H9 (cell line): ENCODE results near the gene APBA2. TPM values are rescaled to one million over a fixed set of nuclear protein-coding genes. Genes with fewer than 3 reads are reported as not detected.

Experiments used
- DNase-seq: peaks from one replicate; pipeline ENCODE4 v3.0.0-alpha.2; 2017
- H2AFZ ChIP-seq: one replicate; pipeline ENCODE4 v1.6.1; 2013; ENCODE audit warnings: mild to moderate bottlenecking, low read length, control low read depth, moderate library complexity
- H2AK5ac ChIP-seq: 2 replicates; pipeline ENCODE4 v1.6.1; 2013; ENCODE audit warnings: low read length, control low read depth, mixed read lengths; ENCODE audit not compliant: insufficient read length
- H2BK120ac ChIP-seq: one replicate; pipeline ENCODE4 v1.6.1; 2013; ENCODE audit warnings: low read depth, mild to moderate bottlenecking, low read length, control low read depth, inconsistent platforms; ENCODE audit not compliant: poor library complexity, severe bottlenecking
- H2BK12ac ChIP-seq: 2 replicates; pipeline ENCODE4 v1.6.1; 2013; ENCODE audit warnings: low read length, control low read depth, mixed read lengths, low read depth; ENCODE audit not compliant: insufficient read length
- H2BK15ac ChIP-seq: 2 replicates; pipeline ENCODE4 v1.6.1; 2013; ENCODE audit warnings: low read depth, low read length, control low read depth
- H2BK20ac ChIP-seq: one replicate; pipeline ENCODE4 v1.6.1; 2013; ENCODE audit warnings: low read depth, mild to moderate bottlenecking, low read length, control low read depth, inconsistent platforms; ENCODE audit not compliant: poor library complexity, severe bottlenecking
- H2BK5ac ChIP-seq: 2 replicates; pipeline ENCODE4 v1.6.1; 2013; ENCODE audit warnings: low read length, control low read depth, mixed read lengths; ENCODE audit not compliant: insufficient read length
- H3K14ac ChIP-seq: 2 replicates; pipeline ENCODE4 v1.6.1; 2013; ENCODE audit warnings: low read length, control low read depth; ENCODE audit not compliant: insufficient read depth
- H3K18ac ChIP-seq: 2 replicates; pipeline ENCODE4 v1.6.1; 2013; ENCODE audit warnings: low read depth, mild to moderate bottlenecking, mixed read lengths, low read length, control low read depth; ENCODE audit not compliant: insufficient read length
- H3K23ac ChIP-seq: 2 replicates; pipeline ENCODE4 v1.6.1; 2013; ENCODE audit warnings: low read length, control low read depth, mixed read lengths, low read depth; ENCODE audit not compliant: insufficient read length
- H3K23me2 ChIP-seq: 2 replicates; pipeline ENCODE4 v1.6.1; 2013; ENCODE audit warnings: low read depth, mild to moderate bottlenecking, mixed read lengths, low read length, control low read depth; ENCODE audit not compliant: insufficient read length, poor library complexity, severe bottlenecking
- H3K27ac ChIP-seq: 2 replicates; pipeline ENCODE4 v1.5.1; 2013; ENCODE audit warnings: low read length, control low read depth, mixed read lengths, low read depth; ENCODE audit not compliant: insufficient read length
- H3K27me3 ChIP-seq: 2 replicates; pipeline ENCODE4 v1.6.1; 2013; ENCODE audit warnings: low read length, control low read depth, inconsistent platforms; ENCODE audit not compliant: insufficient read depth
- H3K4ac ChIP-seq: 2 replicates; pipeline ENCODE4 v1.6.1; 2013; ENCODE audit warnings: low read depth, mild to moderate bottlenecking, control low read depth, inconsistent platforms, low read length, moderate library complexity
- H3K4me1 ChIP-seq: 2 replicates; pipeline ENCODE4 v1.6.1; 2013; ENCODE audit warnings: low read length, control low read depth, inconsistent platforms; ENCODE audit not compliant: insufficient read depth
- H3K4me2 ChIP-seq: 2 replicates; pipeline ENCODE4 v1.6.1; 2013; ENCODE audit warnings: low read length, control low read depth, mixed read lengths; ENCODE audit not compliant: insufficient read length, insufficient read depth
- H3K56ac ChIP-seq: 2 replicates; pipeline ENCODE4 v1.6.1; 2013; ENCODE audit warnings: low read depth, mild to moderate bottlenecking, mixed read lengths, low read length, control low read depth; ENCODE audit not compliant: insufficient read length
- H3K79me1 ChIP-seq: 2 replicates; pipeline ENCODE4 v1.6.1; 2013; ENCODE audit warnings: low read depth, mild to moderate bottlenecking, moderate library complexity, low read length, control low read depth, inconsistent platforms; ENCODE audit not compliant: insufficient read depth, poor library complexity, severe bottlenecking
- H3K79me2 ChIP-seq: 2 replicates; pipeline ENCODE4 v1.6.1; 2013; ENCODE audit warnings: low read length, control low read depth, inconsistent platforms; ENCODE audit not compliant: insufficient read depth
- H3K9ac ChIP-seq: 2 replicates; pipeline ENCODE4 v1.6.1; 2013; ENCODE audit warnings: low read length, control low read depth, mixed read lengths; ENCODE audit not compliant: insufficient read length; ENCODE audit errors: extremely low read depth
- H3K9me3 ChIP-seq: one replicate; pipeline ENCODE4 v1.6.1; 2013; ENCODE audit warnings: low read depth, low read length, inconsistent platforms; ENCODE audit not compliant: control insufficient read depth
- H3T11ph ChIP-seq: one replicate; pipeline ENCODE4 v1.6.1; 2013; ENCODE audit warnings: mild to moderate bottlenecking, low read length, control low read depth, inconsistent platforms
- H4K20me1 ChIP-seq: one replicate; pipeline ENCODE4 v1.6.1; 2013; ENCODE audit not compliant: control insufficient read depth, insufficient read length, insufficient read depth
- H4K5ac ChIP-seq: 2 replicates; pipeline ENCODE4 v1.6.1; 2013; ENCODE audit warnings: low read depth, mild to moderate bottlenecking, mixed read lengths, low read length, control low read depth; ENCODE audit not compliant: insufficient read length
- H4K8ac ChIP-seq: replicated peaks from 2 replicates; pipeline ENCODE4 v1.6.1; 2013; ENCODE audit warnings: low read length, control low read depth, mixed read lengths, low read depth; ENCODE audit not compliant: insufficient read length
- H4K91ac ChIP-seq: 2 replicates; pipeline ENCODE4 v1.6.1; 2013; ENCODE audit warnings: low read depth, mild to moderate bottlenecking, moderate library complexity, mixed read lengths, low read length, control low read depth; ENCODE audit not compliant: insufficient read length
- H3K27ac Mint-ChIP-seq, 3 experiments: 2 replicates in 2 of 3; 3 replicates in 1 of 3; pipeline ENCODE4 v1.8.0; 2020 to 2021; ENCODE audit warnings: mixed read lengths in 3 of 3, mild to moderate bottlenecking in 1 of 3, moderate library complexity in 1 of 3
- H3K27me3 Mint-ChIP-seq: 2 replicates; pipeline ENCODE4 v1.8.0; 2021; ENCODE audit warnings: low read depth, mild to moderate bottlenecking, moderate library complexity, mixed read lengths
- H3K36me3 Mint-ChIP-seq, 3 experiments: 2 replicates in 2 of 3; 3 replicates in 1 of 3; pipeline ENCODE4 v1.8.0; 2020 to 2021; ENCODE audit warnings: low read depth in 3 of 3, mixed read lengths in 3 of 3; ENCODE audit not compliant: insufficient read depth in 1 of 3
- H3K4me1 Mint-ChIP-seq, 2 experiments: 2 replicates each; pipeline ENCODE4 v1.8.0; 2020; ENCODE audit warnings: mixed read lengths in 2 of 2
- H3K4me3 Mint-ChIP-seq, 2 experiments: 2 replicates in 1 of 2; 3 replicates in 1 of 2; pipeline ENCODE4 v1.8.0; 2020 to 2021; ENCODE audit warnings: mild to moderate bottlenecking in 2 of 2, mixed read lengths in 2 of 2, moderate library complexity in 1 of 2
- H3K9me3 Mint-ChIP-seq, 2 experiments: 2 replicates in 1 of 2; 3 replicates in 1 of 2; pipeline ENCODE4 v1.8.0; 2020; ENCODE audit warnings: mild to moderate bottlenecking in 2 of 2, mixed read lengths in 2 of 2, moderate library complexity in 1 of 2
- CTCF ChIP-seq: fragments of 200-600 bp; sonication (generic); conservative IDR thresholded peaks from 3 replicates; pipeline ENCODE4 v1.8.0; 2021; ENCODE audit warnings: antibody characterized with exemption, mild to moderate bottlenecking
- WGBS: extraction: QIAGEN DNeasy Blood & Tissue Kit; methylation state at CpG from one replicate; pipeline ENCODE4 v1.1.7; 2013; ENCODE audit warnings: missing lambda C conversion rate, low lambda C conversion rate, mixed read lengths; ENCODE audit not compliant: insufficient read length; ENCODE audit errors: extremely low coverage; 5-methylcytosine and 5-hydroxymethylcytosine counted together
- total RNA-seq: library from RNA; stranded (reverse); gene quantifications from 2 replicates; pipeline ENCODE4 v1.2.1, GENCODE V29; 2021

Gene APBA2
- total RNA-seq, 1 experiment from 2014 or later = 14.3 TPM

GRCh38 chr15:29104566-29104880 lies 218.7 kb downstream of the APBA2 start:
- Mint-ChIP-seq H3K36me3 (peaks cover 0 to 4% (median 0%) of the 10 kb centered on the region in 3 experiments; a peak in 2 of 7 replicates), H3K4me3 (no peak overlapping the region), H3K27ac (no peak overlapping the region), H3K27me3 (peaks cover 2% of the 10 kb centered on the region; the same call in 1 of the 2 replicates), H3K9me3 (no peaks in the 10 kb centered on the region; a peak in 1 of 5 replicates), H3K4me1 (peaks cover 24 to 38% of the 10 kb centered on the region in 2 experiments)
- Histone ChIP-seq H3K14ac (no peak overlapping the region), H3K27ac (no peak overlapping the region), H4K91ac (no peak overlapping the region), H3K79me1 (no peaks in the 10 kb centered on the region), H2AFZ (no peak overlapping the region), H3K56ac (no peak overlapping the region), H4K8ac (no peak overlapping the region), H2BK5ac (no peak overlapping the region), H2BK120ac (no peak overlapping the region), H3K18ac (no peak overlapping the region), H3K9me3 (no peaks in the 10 kb centered on the region), H4K5ac (no peak overlapping the region), H3K4ac (no peak overlapping the region), H4K20me1 (no peaks in the 10 kb centered on the region), H3K4me1 (peaks cover 2% of the 10 kb centered on the region; the same call in 1 of the 2 replicates), H3K79me2 (no peaks in the 10 kb centered on the region), H3T11ph (no peak overlapping the region), H3K27me3 (no peaks in the 10 kb centered on the region), H3K23me2 (no peaks in the 10 kb centered on the region), H2BK15ac (no peak overlapping the region), H3K23ac (no peak overlapping the region), H2AK5ac (no peak overlapping the region), H2BK20ac (no peak overlapping the region), H2BK12ac (no peak overlapping the region), H3K4me2 (no peak overlapping the region), H3K9ac (no peak overlapping the region)
- no peak for TF ChIP-seq CTCF
- no CpG with 5 or more reads among the region's 6 CpGs for WGBS
- no peak for DNase-seq
